ENCODE data around the gene ALOX15.
"Not testable (repeated sequence)": the region's sequence is repeated elsewhere in the genome, so short reads cannot be mapped to it uniquely, and the experiment has no call there.

The ALOX15 gene

DNA sequence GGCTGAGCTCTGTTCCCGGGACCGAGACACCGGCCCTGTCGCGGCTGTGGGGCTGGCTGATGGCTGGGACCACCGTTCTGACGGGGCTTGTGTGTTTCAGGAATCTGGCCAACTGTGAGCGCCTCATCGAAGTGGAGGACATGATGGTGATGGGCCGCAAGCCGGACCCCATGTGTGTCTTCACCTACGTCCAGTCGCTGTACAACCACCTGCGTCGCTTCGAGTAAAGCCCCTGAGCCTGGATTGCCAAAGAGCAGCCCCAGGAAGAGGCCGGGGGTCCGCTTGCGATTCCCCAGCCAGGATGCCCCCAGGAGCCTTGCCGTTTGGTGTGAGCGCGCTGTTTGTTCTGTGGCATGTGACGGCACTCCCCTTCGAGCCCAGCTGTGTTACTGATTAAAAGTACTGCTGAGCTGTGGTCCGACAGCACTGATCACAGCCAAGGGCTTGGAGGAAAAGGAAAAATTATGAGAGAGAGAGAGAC is 34.2 kb downstream of the ALOX15 start:
- Histone ChIP-seq H3K4me3 (ENCODE audit: insufficient read depth, low read depth, low read length) (no peak overlapping the region), H3K27me3 (ENCODE audit: control insufficient read depth, insufficient read depth, low read length, poor library complexity, severe bottlenecking) (no peaks in the 10 kb centered on the region), H3K36me3 (ENCODE audit: control insufficient read depth, insufficient read depth, low read length) (no peaks in the 10 kb centered on the region), H3K9me3 (ENCODE audit: control insufficient read depth, low read length) (no peaks in the 10 kb centered on the region), H3K4me1 (ENCODE audit: control insufficient read depth, insufficient read depth, low read length) (peaks cover 19% of the 10 kb centered on the region), H3K27ac (ENCODE audit: insufficient read depth, low read depth, low read length, poor library complexity, severe bottlenecking) (no peak overlapping the region)
- WGBS, 2 experiments: 86% methylated on average over 25 of the region's 25 CpGs

DNA sequence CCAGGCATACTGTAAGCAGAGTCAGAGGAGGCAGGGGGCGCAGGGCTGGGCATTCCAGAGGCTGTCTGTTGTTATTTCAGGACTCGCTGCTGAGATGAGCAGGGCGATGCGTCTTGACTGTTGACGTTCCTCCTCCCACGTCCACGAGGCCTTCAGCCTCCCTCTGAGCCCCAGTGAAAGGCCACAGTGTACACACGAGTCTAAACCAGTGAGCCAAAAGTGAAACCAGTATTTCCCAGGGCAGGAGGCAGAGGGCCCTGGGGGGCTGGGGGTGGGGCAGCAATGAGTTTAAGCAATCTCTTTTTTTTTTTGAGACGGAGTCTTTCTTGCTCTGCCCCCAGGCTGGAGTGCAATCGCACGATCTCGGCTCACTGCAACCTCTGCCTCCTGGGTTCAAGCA is 35.7 kb downstream of the ALOX15 start:
- Histone ChIP-seq H3K4me3 (ENCODE audit: insufficient read depth, low read depth, low read length) (no peak overlapping the region), H3K9me3 (ENCODE audit: control insufficient read depth, low read length) (no peaks in the 10 kb centered on the region), H3K27me3 (ENCODE audit: control insufficient read depth, insufficient read depth, low read length, poor library complexity, severe bottlenecking) (no peaks in the 10 kb centered on the region), H3K27ac (ENCODE audit: insufficient read depth, low read depth, low read length, poor library complexity, severe bottlenecking) (no peak overlapping the region), H3K36me3 (ENCODE audit: control insufficient read depth, insufficient read depth, low read length) (no peaks in the 10 kb centered on the region), H3K4me1 (ENCODE audit: control insufficient read depth, insufficient read depth, low read length) (peaks cover 21% of the 10 kb centered on the region)
- WGBS, 2 experiments: 86 to 87% methylated on average over 12 of the region's 12 CpGs

- not testable (repeated sequence) for H3K36me3 ChIP-seq (ENCODE audit: control insufficient read depth, insufficient read depth, low read length); H3K27ac ChIP-seq (ENCODE audit: insufficient read depth, low read depth, low read length, poor library complexity, severe bottlenecking); H3K9me3 ChIP-seq (ENCODE audit: control insufficient read depth, low read length); H3K27me3 ChIP-seq (ENCODE audit: control insufficient read depth, insufficient read depth, low read length, poor library complexity, severe bottlenecking); H3K4me3 ChIP-seq (ENCODE audit: insufficient read depth, low read depth, low read length)
- 85 to 90% methylated on average over 11 of the region's 11 CpGs for WGBS, 2 experiments
- H3K4me1 ChIP-seq (ENCODE audit: control insufficient read depth, insufficient read depth, low read length): peaks cover 32% of the 10 kb centered on the region
Observed at GRCh38 chr17:4604736-4605135, 36.7 kb downstream of the ALOX15 start.

DNA sequence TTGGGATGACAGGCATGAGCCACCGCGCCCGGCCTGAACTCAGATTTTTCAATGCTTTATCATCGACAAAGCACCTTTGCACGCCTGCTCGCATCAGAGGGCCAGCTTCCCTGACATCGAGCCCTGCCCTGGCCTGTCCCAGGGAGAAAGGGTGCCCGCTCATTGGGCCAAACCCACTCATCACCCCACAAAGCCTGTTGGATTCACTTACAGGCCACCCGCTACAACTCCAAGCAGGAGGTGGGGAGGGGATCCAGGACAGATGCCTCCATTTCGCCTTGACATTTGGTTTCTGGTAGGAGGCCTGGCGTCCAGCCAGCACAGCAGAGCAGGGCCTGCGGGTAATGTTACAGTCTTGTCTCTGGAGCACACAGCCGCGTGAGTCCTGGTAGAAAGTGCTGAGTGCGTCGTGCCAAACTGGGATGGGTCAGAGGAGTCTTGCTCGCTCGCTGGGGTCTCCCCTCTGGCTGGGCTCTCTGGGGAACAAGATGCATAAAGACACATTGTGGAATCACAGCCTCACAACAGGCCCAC is 37.3 kb downstream of the ALOX15 start:
- peaks cover 37% of the 10 kb centered on the region for H3K4me1 ChIP-seq (ENCODE audit: control insufficient read depth, insufficient read depth, low read length)
- no peaks in the 10 kb centered on the region for H3K27me3 ChIP-seq (ENCODE audit: control insufficient read depth, insufficient read depth, low read length, poor library complexity, severe bottlenecking)

GRCh38 chr17:4602041-4602440 is 39.4 kb downstream of the ALOX15 start:
- no peaks in the 10 kb centered on the region for H3K27me3 ChIP-seq (ENCODE audit: control insufficient read depth, insufficient read depth, low read length, poor library complexity, severe bottlenecking)
- 88 to 93% methylated on average over 4 to 5 of the region's 5 CpGs for WGBS, 2 experiments
- H3K9me3 ChIP-seq (ENCODE audit: control insufficient read depth, low read length): no peaks in the 10 kb centered on the region
- H3K4me1 ChIP-seq (ENCODE audit: control insufficient read depth, insufficient read depth, low read length): peaks cover 37% of the 10 kb centered on the region
- H3K27ac ChIP-seq (ENCODE audit: insufficient read depth, low read depth, low read length, poor library complexity, severe bottlenecking): no peak overlapping the region
- H3K36me3 ChIP-seq (ENCODE audit: control insufficient read depth, insufficient read depth, low read length): no peaks in the 10 kb centered on the region
- H3K4me3 ChIP-seq (ENCODE audit: insufficient read depth, low read depth, low read length): no peak overlapping the region

More for the DNA sequence above, 37.3 kb downstream of the ALOX15 start:
- H3K4me3 ChIP-seq (ENCODE audit: insufficient read depth, low read depth, low read length): no peak overlapping the region
- H3K9me3 ChIP-seq (ENCODE audit: control insufficient read depth, low read length): no peaks in the 10 kb centered on the region
- H3K36me3 ChIP-seq (ENCODE audit: control insufficient read depth, insufficient read depth, low read length): no peaks in the 10 kb centered on the region
- 83 to 85% methylated on average over 18 of the region's 18 CpGs for WGBS, 2 experiments
- H3K27ac ChIP-seq (ENCODE audit: insufficient read depth, low read depth, low read length, poor library complexity, severe bottlenecking): no peak overlapping the region

- no peaks in the 10 kb centered on the region for H3K27me3 ChIP-seq (ENCODE audit: control insufficient read depth, insufficient read depth, low read length, poor library complexity, severe bottlenecking)
- H3K4me3 ChIP-seq (ENCODE audit: insufficient read depth, low read depth, low read length): no peak overlapping the region
- H3K9me3 ChIP-seq (ENCODE audit: control insufficient read depth, low read length): no peaks in the 10 kb centered on the region
- no peaks in the 10 kb centered on the region for H3K36me3 ChIP-seq (ENCODE audit: control insufficient read depth, insufficient read depth, low read length)
- WGBS, 2 experiments: 94 to 97% methylated on average over 4 of the region's 4 CpGs
- no peak overlapping the region for H3K27ac ChIP-seq (ENCODE audit: insufficient read depth, low read depth, low read length, poor library complexity, severe bottlenecking)
- peaks cover 35% of the 10 kb centered on the region for H3K4me1 ChIP-seq (ENCODE audit: control insufficient read depth, insufficient read depth, low read length)
Observed at GRCh38 chr17:4601326-4601725, 40.2 kb downstream of the ALOX15 start.

DNA sequence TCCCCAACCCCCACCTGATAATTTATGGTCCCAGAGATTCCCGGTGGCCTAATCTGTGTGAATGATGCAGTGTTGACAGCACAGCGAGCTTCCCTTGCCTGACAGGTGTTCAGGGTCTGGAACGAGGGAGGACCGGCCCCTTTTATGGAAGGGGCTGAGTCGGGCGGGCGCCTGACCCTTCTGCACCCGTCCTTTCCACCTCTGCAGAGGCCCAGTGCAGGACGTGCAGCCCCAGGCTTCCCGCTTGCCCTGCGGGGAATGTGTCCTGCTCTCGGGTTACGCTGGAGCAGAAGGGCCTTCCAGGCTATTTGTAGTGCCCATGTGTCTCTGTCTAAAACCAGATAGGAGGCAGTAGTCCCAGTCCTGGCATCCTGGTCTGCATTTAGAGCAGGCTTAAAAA is 40.9 kb downstream of the ALOX15 start:
- Histone ChIP-seq H3K9me3 (ENCODE audit: control insufficient read depth, low read length) (no peaks in the 10 kb centered on the region), H3K4me3 (ENCODE audit: insufficient read depth, low read depth, low read length) (no peak overlapping the region), H3K4me1 (ENCODE audit: control insufficient read depth, insufficient read depth, low read length) (peaks cover 35% of the 10 kb centered on the region), H3K27ac (ENCODE audit: insufficient read depth, low read depth, low read length, poor library complexity, severe bottlenecking) (peak overlapping the region; percentile 70), H3K27me3 (ENCODE audit: control insufficient read depth, insufficient read depth, low read length, poor library complexity, severe bottlenecking) (no peaks in the 10 kb centered on the region), H3K36me3 (ENCODE audit: control insufficient read depth, insufficient read depth, low read length) (no peaks in the 10 kb centered on the region)
- 19 to 28% methylated on average over 13 of the region's 13 CpGs for WGBS, 2 experiments

- H3K4me3 ChIP-seq (ENCODE audit: insufficient read depth, low read depth, low read length): no peak overlapping the region
- H3K9me3 ChIP-seq (ENCODE audit: control insufficient read depth, low read length): no peaks in the 10 kb centered on the region
- no peaks in the 10 kb centered on the region for H3K36me3 ChIP-seq (ENCODE audit: control insufficient read depth, insufficient read depth, low read length)
- H3K27me3 ChIP-seq (ENCODE audit: control insufficient read depth, insufficient read depth, low read length, poor library complexity, severe bottlenecking): no peaks in the 10 kb centered on the region
- peaks cover 35% of the 10 kb centered on the region for H3K4me1 ChIP-seq (ENCODE audit: control insufficient read depth, insufficient read depth, low read length)
- WGBS, 2 experiments: 26% methylated on average over 25 of the region's 25 CpGs
- peak overlapping the region; percentile 70 for H3K27ac ChIP-seq (ENCODE audit: insufficient read depth, low read depth, low read length, poor library complexity, severe bottlenecking)
Observed at GRCh38 chr17:4599505-4600281, 41.8 kb downstream of the ALOX15 start.

- no peaks in the 10 kb centered on the region for H3K27me3 ChIP-seq (ENCODE audit: control insufficient read depth, insufficient read depth, low read length, poor library complexity, severe bottlenecking)
- 80% methylated on average over 20 of the region's 20 CpGs for WGBS, 2 experiments
- no peak overlapping the region for H3K27ac ChIP-seq (ENCODE audit: insufficient read depth, low read depth, low read length, poor library complexity, severe bottlenecking)
- no peaks in the 10 kb centered on the region for H3K36me3 ChIP-seq (ENCODE audit: control insufficient read depth, insufficient read depth, low read length)
- peaks cover 30% of the 10 kb centered on the region for H3K4me1 ChIP-seq (ENCODE audit: control insufficient read depth, insufficient read depth, low read length)
- H3K9me3 ChIP-seq (ENCODE audit: control insufficient read depth, low read length): no peaks in the 10 kb centered on the region
- no peak overlapping the region for H3K4me3 ChIP-seq (ENCODE audit: insufficient read depth, low read depth, low read length)
Observed at GRCh38 chr17:4598776-4599504, 42.5 kb downstream of the ALOX15 start.

DNA sequence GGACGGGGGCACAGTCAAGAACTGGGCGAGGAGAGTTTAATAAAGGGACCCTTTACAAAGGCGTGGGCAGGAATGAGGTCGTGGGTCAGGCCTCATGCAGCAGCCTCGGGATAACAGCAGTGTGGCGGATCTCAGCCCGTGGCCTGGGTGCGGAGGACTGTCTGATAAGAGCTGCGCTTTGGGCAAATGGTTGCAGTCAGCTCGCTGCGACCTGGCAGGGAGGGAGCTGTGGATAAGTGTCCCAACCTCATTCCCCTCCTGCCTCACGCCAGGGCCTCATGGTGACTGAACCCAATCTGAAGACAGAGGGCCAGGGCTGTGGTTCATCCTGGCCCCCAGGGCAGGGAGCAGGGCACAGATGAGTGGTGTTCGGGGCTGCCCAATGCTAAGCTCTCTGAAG is 43.5 kb downstream of the ALOX15 start:
- WGBS, 2 experiments: 85 to 87% methylated on average over 13 of the region's 13 CpGs
- Histone ChIP-seq H3K27ac (ENCODE audit: insufficient read depth, low read depth, low read length, poor library complexity, severe bottlenecking) (no peak overlapping the region), H3K4me1 (ENCODE audit: control insufficient read depth, insufficient read depth, low read length) (peaks cover 30% of the 10 kb centered on the region), H3K27me3 (ENCODE audit: control insufficient read depth, insufficient read depth, low read length, poor library complexity, severe bottlenecking) (no peaks in the 10 kb centered on the region), H3K4me3 (ENCODE audit: insufficient read depth, low read depth, low read length) (no peak overlapping the region), H3K36me3 (ENCODE audit: control insufficient read depth, insufficient read depth, low read length) (no peaks in the 10 kb centered on the region), H3K9me3 (ENCODE audit: control insufficient read depth, low read length) (no peaks in the 10 kb centered on the region)

Measured in ectodermal cell (in vitro differentiated cells).